Activated B cell treated with CpG ODN at 0.5 μM for 24 hours (primary cell): ENCODE results near the gene TNFRSF14. TPM values are rescaled to one million over a fixed set of nuclear protein-coding genes. Genes with fewer than 3 reads are reported as not detected.

Experiments
- ATAC-seq: fragments of 200-7000 bp; cut with Tn5 transposase; one replicate; pipeline ENCODE4 v1.10.0; 2021; ENCODE audit warnings: low read depth, mild to moderate bottlenecking, moderate library complexity
- CTCF ChIA-PET: fragments of 350-600 bp; sonication (Branson Sonifier 250); formaldehyde crosslinking; loops from one replicate; lab custom pipeline; 2021; ENCODE audit warnings: antibody characterized with exemption; lab: Charles Lee
- POLR2A ChIA-PET: fragments of 350-600 bp; sonication (Branson Sonifier 250); formaldehyde crosslinking; loops from one replicate; lab custom pipeline; 2021; ENCODE audit warnings: antibody characterized with exemption; lab: Charles Lee
- DNase-seq: peaks from one replicate; pipeline ENCODE4 v3.0.0; 2022
- H3K27ac Mint-ChIP-seq: one replicate; pipeline ENCODE4 v1.8.0; 2020; ENCODE audit warnings: mixed read lengths
- H3K27me3 Mint-ChIP-seq: one replicate; pipeline ENCODE4 v1.8.0; 2021; ENCODE audit warnings: mixed read lengths
- H3K36me3 Mint-ChIP-seq: one replicate; pipeline ENCODE4 v1.8.0; 2021; ENCODE audit warnings: low read depth, mixed read lengths
- H3K4me1 Mint-ChIP-seq: one replicate; pipeline ENCODE4 v1.8.0; 2021; ENCODE audit warnings: mixed read lengths
- H3K4me3 Mint-ChIP-seq: one replicate; pipeline ENCODE4 v1.8.0; 2020; ENCODE audit warnings: mild to moderate bottlenecking, mixed read lengths
- H3K9me3 Mint-ChIP-seq: one replicate; pipeline ENCODE4 v1.8.0; 2020; ENCODE audit warnings: mixed read lengths
- intact Hi-C: fragments of 100-400 bp; cut with micrococcal nuclease; formaldehyde crosslinking; loops from one replicate; pipeline ENCODE4 v1.15.1; 2024
- total RNA-seq: library from RNA; stranded (reverse); gene quantifications from 2 replicates; pipeline ENCODE4 v1.2.3, GENCODE V29; 2022
- TF ChIP-seq, protein P1 (sequence below): fragments of 200-600 bp; IDR thresholded peaks from one replicate; pipeline ENCODE4 v1.8.0; 2022; ENCODE audit warnings: antibody characterized with exemption, mild to moderate bottlenecking

Gene TNFRSF14
- total RNA-seq, 1 donor from 2014 or later: 148 TPM

- Mint-ChIP-seq H3K9me3 (no peaks in the 10 kb centered on the region), H3K4me1 (peaks cover 8% of the 10 kb centered on the region), H3K4me3 (no peak overlapping the region), H3K27me3 (no peaks in the 10 kb centered on the region), H3K36me3 (peaks cover 65% of the 10 kb centered on the region), H3K27ac (no peak overlapping the region)
- intact Hi-C loops: no loop called here
- POLR2A ChIA-PET: no interaction called here
- TF ChIP-seq, protein P1, sequence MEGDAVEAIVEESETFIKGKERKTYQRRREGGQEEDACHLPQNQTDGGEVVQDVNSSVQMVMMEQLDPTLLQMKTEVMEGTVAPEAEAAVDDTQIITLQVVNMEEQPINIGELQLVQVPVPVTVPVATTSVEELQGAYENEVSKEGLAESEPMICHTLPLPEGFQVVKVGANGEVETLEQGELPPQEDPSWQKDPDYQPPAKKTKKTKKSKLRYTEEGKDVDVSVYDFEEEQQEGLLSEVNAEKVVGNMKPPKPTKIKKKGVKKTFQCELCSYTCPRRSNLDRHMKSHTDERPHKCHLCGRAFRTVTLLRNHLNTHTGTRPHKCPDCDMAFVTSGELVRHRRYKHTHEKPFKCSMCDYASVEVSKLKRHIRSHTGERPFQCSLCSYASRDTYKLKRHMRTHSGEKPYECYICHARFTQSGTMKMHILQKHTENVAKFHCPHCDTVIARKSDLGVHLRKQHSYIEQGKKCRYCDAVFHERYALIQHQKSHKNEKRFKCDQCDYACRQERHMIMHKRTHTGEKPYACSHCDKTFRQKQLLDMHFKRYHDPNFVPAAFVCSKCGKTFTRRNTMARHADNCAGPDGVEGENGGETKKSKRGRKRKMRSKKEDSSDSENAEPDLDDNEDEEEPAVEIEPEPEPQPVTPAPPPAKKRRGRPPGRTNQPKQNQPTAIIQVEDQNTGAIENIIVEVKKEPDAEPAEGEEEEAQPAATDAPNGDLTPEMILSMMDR: no peak
- ATAC-seq (no peak), DNase-seq (no peak)
- CTCF ChIA-PET: no interaction called here
Observed at GRCh38 chr1:2518528-2518927, 37.6 kb upstream of the TNFRSF14 start.

DNA sequence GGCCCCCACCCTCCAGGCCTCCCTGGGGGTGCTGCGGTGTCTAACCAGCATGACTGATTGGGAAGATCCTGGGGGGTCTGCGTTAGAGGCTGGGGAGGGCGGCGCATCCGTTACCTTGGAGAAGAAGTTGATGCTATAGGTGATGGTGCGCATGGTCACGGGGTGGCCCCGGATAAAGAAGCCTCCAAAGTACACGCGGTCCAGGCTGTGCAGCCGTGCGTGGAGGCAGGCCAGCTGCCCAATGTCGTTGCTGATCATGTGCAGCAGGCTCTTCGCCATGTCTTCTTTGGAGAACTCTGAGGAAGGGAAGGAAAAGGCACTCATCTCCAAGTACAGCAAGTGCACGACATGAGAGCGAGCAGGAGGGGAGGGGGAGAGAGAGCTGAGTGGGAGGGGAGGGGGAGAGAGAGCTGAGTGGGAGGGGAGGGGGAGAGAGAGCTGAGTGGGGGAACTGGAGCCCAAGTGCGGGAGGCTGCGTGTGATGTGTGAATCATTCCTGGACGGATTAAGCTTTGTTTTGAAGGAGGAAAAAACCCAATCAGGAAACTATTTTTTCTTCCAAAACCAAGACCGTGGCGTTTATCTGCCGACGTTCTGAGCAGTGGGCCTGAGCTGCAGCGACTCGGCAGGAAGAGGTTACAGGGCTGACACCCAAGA lies 37.0 kb upstream of the TNFRSF14 start:
- ATAC-seq (no peak), DNase-seq (no peak)
- Mint-ChIP-seq H3K27me3 (no peaks in the 10 kb centered on the region), H3K36me3 (peaks cover 61% of the 10 kb centered on the region), H3K9me3 (no peaks in the 10 kb centered on the region), H3K27ac (no peak overlapping the region), H3K4me1 (peaks cover 12% of the 10 kb centered on the region), H3K4me3 (no peak overlapping the region)
- TF ChIP-seq, protein P1: no peak
- ChIA-PET CTCF (no interaction called here), POLR2A (no interaction called here)
- intact Hi-C loops: no loop called here

DNA sequence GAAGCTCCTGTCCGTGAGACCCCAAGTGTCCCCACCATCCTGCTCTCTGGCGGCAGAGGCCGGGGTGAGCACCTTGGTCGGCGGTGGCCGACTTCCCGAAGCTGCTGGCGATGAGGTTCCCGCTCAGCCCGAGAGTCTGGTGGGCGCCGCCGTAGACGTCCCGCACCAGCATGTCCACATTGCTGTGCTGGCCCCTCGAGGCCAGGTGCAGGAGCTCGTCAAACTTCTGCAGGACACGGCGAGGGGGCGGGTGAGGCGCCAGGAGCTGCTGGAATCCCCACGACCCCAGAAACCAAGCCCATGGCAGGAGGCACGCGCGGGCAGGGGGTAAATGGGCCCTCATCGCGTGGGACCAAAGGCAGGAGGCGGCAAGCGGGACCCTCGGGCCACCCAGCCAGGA lies 36.4 kb upstream of the TNFRSF14 start:
- intact Hi-C loops: no loop called here
- peaks cover 61% of the 10 kb centered on the region for H3K36me3 Mint-ChIP-seq
- H3K4me3 Mint-ChIP-seq: no peak overlapping the region
- DNase-seq (no peak), ATAC-seq (no peak)
- no peaks in the 10 kb centered on the region for H3K9me3 Mint-ChIP-seq
- no peak overlapping the region for H3K27ac Mint-ChIP-seq
- no peaks in the 10 kb centered on the region for H3K27me3 Mint-ChIP-seq
- TF ChIP-seq, protein P1: no peak
- peaks cover 18% of the 10 kb centered on the region for H3K4me1 Mint-ChIP-seq
- POLR2A ChIA-PET: no interaction called here
- CTCF ChIA-PET: no interaction called here

- CTCF ChIA-PET: no interaction called here
- Mint-ChIP-seq H3K27ac (no peak overlapping the region), H3K36me3 (peaks cover 63% of the 10 kb centered on the region), H3K4me1 (peaks cover 23% of the 10 kb centered on the region), H3K4me3 (no peak overlapping the region), H3K27me3 (no peaks in the 10 kb centered on the region), H3K9me3 (no peaks in the 10 kb centered on the region)
- DNase-seq: no peak
- POLR2A ChIA-PET: no interaction called here
- intact Hi-C loops: no loop called here
- no peak for ATAC-seq
- TF ChIP-seq, protein P1: no peak
Observed at GRCh38 chr1:2520206-2520605, 36.0 kb upstream of the TNFRSF14 start.

DNA sequence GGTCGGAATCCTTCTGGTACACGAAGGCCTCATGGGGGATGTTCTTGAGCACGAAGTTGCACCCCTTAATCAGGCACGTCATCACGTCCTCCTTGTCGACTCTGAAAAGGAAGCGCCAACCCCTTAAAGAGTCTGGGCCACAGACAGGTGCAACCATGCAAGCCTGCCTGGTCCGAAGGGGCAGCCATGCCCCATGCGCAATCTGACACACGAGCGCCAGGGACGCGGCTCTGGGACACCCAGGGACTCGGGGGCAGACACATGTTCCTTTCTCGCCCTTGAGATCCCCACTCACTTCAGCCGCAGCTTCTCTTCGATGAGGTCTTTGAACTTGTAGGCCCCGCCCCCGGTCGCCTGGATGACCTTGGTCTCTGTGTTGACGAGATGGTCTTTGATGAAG lies 35.4 kb upstream of the TNFRSF14 start:
- intact Hi-C loops: no loop called here
- Mint-ChIP-seq H3K36me3 (peaks cover 59% of the 10 kb centered on the region), H3K27me3 (no peaks in the 10 kb centered on the region), H3K27ac (no peak overlapping the region), H3K4me3 (no peak overlapping the region), H3K4me1 (peaks cover 27% of the 10 kb centered on the region), H3K9me3 (no peaks in the 10 kb centered on the region)
- ChIA-PET POLR2A (no interaction called here), CTCF (no interaction called here)
- DNase-seq (no peak), ATAC-seq (no peak)
- TF ChIP-seq, protein P1: no peak
